ENCODE data around the gene TBC1D16.

TBC1D16 gene

GRCh38 chr17:80012765-80013741 is 22.6 kb downstream of the TBC1D16 start:
- no peak for FAIRE-seq
- TF ChIP-seq POLR2AphosphoS5 (IDR thresholded peaks at IDR 0.05; ENCODE audit: low read depth, low read length) (no peak), TAF1 (IDR thresholded peaks at IDR 0.05; ENCODE audit: low read depth, low read length) (no peak), PAX5 (IDR thresholded peaks at IDR 0.05; ENCODE audit: insufficient read depth, low read length, severe bottlenecking) (no peak), SPI1 (IDR thresholded peaks at IDR 0.05; ENCODE audit: low read depth, low read length) (no peak), POU2F2 (IDR thresholded peaks at IDR 0.05; ENCODE audit: low read depth, low read length) (no peak), POLR2A (IDR thresholded peaks at IDR 0.05; ENCODE audit: low read depth, low read length) (no peak)
- no peak for DNase-seq (ENCODE audit: insufficient read length, low spot score)

- no peak for DNase-seq (ENCODE audit: insufficient read length, low spot score)
- TF ChIP-seq POLR2A (IDR thresholded peaks at IDR 0.05; ENCODE audit: low read depth, low read length) (no peak), PAX5 (IDR thresholded peaks at IDR 0.05; ENCODE audit: insufficient read depth, low read length, severe bottlenecking) (no peak), SPI1 (IDR thresholded peaks at IDR 0.05; ENCODE audit: low read depth, low read length) (no peak), TAF1 (IDR thresholded peaks at IDR 0.05; ENCODE audit: low read depth, low read length) (no peak), POU2F2 (IDR thresholded peaks at IDR 0.05; ENCODE audit: low read depth, low read length) (no peak)
- no peak for FAIRE-seq
Observed at GRCh38 chr17:80011989-80012555, 23.6 kb downstream of the TBC1D16 start.

- FAIRE-seq (no peak), DNase-seq (ENCODE audit: insufficient read length, low spot score) (no peak)
- no peak for TF ChIP-seq TAF1 (IDR thresholded peaks at IDR 0.05; ENCODE audit: low read depth, low read length)
- no peak for TF ChIP-seq PAX5 (IDR thresholded peaks at IDR 0.05; ENCODE audit: insufficient read depth, low read length, severe bottlenecking)
- TF ChIP-seq SPI1 (IDR thresholded peaks at IDR 0.05; ENCODE audit: low read depth, low read length): no peak
- TF ChIP-seq POLR2AphosphoS5 (IDR thresholded peaks at IDR 0.05; ENCODE audit: low read depth, low read length): no peak
Observed at GRCh38 chr17:80010283-80010858, 25.3 kb downstream of the TBC1D16 start.

GRCh38 chr17:80009391-80010282 is 26.0 kb downstream of the TBC1D16 start:
- no peak for TF ChIP-seq POLR2AphosphoS5 (IDR thresholded peaks at IDR 0.05; ENCODE audit: low read depth, low read length)
- no peak for TF ChIP-seq SPI1 (IDR thresholded peaks at IDR 0.05; ENCODE audit: low read depth, low read length)
- no peak for TF ChIP-seq PAX5 (IDR thresholded peaks at IDR 0.05; ENCODE audit: insufficient read depth, low read length, severe bottlenecking)
- no peak for TF ChIP-seq TAF1 (IDR thresholded peaks at IDR 0.05; ENCODE audit: low read depth, low read length)
- TF ChIP-seq POU2F2 (IDR thresholded peaks at IDR 0.05; ENCODE audit: low read depth, low read length): no peak
- no peak for TF ChIP-seq POLR2A (IDR thresholded peaks at IDR 0.05; ENCODE audit: low read depth, low read length)
- no peak for DNase-seq (ENCODE audit: insufficient read length, low spot score)
- FAIRE-seq: no peak

GRCh38 chr17:80008848-80009247 is 26.8 kb downstream of the TBC1D16 start:
- TF ChIP-seq POLR2AphosphoS5 (IDR thresholded peaks at IDR 0.05; ENCODE audit: low read depth, low read length) (no peak), TAF1 (IDR thresholded peaks at IDR 0.05; ENCODE audit: low read depth, low read length) (no peak), PAX5 (IDR thresholded peaks at IDR 0.05; ENCODE audit: insufficient read depth, low read length, severe bottlenecking) (no peak), SPI1 (IDR thresholded peaks at IDR 0.05; ENCODE audit: low read depth, low read length) (no peak), POU2F2 (IDR thresholded peaks at IDR 0.05; ENCODE audit: low read depth, low read length) (no peak), POLR2A (IDR thresholded peaks at IDR 0.05; ENCODE audit: low read depth, low read length) (no peak)
- FAIRE-seq: no peak
- DNase-seq (ENCODE audit: insufficient read length, low spot score): no peak

- TF ChIP-seq POU2F2 (IDR thresholded peaks at IDR 0.05; ENCODE audit: low read depth, low read length): 0 out of 2 replicates have a peak, but pooled peaks have one; percentile 21
- TF ChIP-seq TAF1 (IDR thresholded peaks at IDR 0.05; ENCODE audit: low read depth, low read length): no peak
- peak; percentile 84 for FAIRE-seq
- peak; percentile 95 for DNase-seq (ENCODE audit: insufficient read length, low spot score)
Observed at GRCh38 chr17:80008383-80008840, 27.3 kb downstream of the TBC1D16 start.

GRCh38 chr17:80007939-80008338 is 27.7 kb downstream of the TBC1D16 start:
- FAIRE-seq (no peak), DNase-seq (ENCODE audit: insufficient read length, low spot score) (no peak)
- TF ChIP-seq PAX5 (IDR thresholded peaks at IDR 0.05; ENCODE audit: insufficient read depth, low read length, severe bottlenecking) (no peak), POLR2A (IDR thresholded peaks at IDR 0.05; ENCODE audit: low read depth, low read length) (no peak), POU2F2 (IDR thresholded peaks at IDR 0.05; ENCODE audit: low read depth, low read length) (no peak), SPI1 (IDR thresholded peaks at IDR 0.05; ENCODE audit: low read depth, low read length) (no peak), TAF1 (IDR thresholded peaks at IDR 0.05; ENCODE audit: low read depth, low read length) (no peak), POLR2AphosphoS5 (IDR thresholded peaks at IDR 0.05; ENCODE audit: low read depth, low read length) (no peak)

GRCh38 chr17:80006811-80007752 is 28.6 kb downstream of the TBC1D16 start:
- no peak for DNase-seq (ENCODE audit: insufficient read length, low spot score)
- TF ChIP-seq TAF1 (IDR thresholded peaks at IDR 0.05; ENCODE audit: low read depth, low read length) (no peak), POLR2A (IDR thresholded peaks at IDR 0.05; ENCODE audit: low read depth, low read length) (no peak)
- FAIRE-seq: no peak

Data from GM12891 (cell line).